ENCODE measurements around the gene BSCL2.
"Not testable (repeated sequence)": the region's sequence is repeated elsewhere in the genome, so short reads cannot be mapped to it uniquely, and the experiment has no call there.

GRCh38 chr11:62749931-62750330, 42.7 kb upstream of the BSCL2 start:
- TF ChIP-seq POLR2AphosphoS5 (IDR thresholded peaks at IDR 0.05; ENCODE audit: low read depth, low read length); REST (IDR thresholded peaks at IDR 0.05; ENCODE audit: insufficient read depth in 1 of 2, low read depth in 2 of 2, low read length in 1 of 2); SIN3A (IDR thresholded peaks at IDR 0.05; ENCODE audit: borderline replicate concordance, insufficient read depth, low read depth, low read length): not testable (repeated sequence)
- TF ChIP-seq, protein P1, sequence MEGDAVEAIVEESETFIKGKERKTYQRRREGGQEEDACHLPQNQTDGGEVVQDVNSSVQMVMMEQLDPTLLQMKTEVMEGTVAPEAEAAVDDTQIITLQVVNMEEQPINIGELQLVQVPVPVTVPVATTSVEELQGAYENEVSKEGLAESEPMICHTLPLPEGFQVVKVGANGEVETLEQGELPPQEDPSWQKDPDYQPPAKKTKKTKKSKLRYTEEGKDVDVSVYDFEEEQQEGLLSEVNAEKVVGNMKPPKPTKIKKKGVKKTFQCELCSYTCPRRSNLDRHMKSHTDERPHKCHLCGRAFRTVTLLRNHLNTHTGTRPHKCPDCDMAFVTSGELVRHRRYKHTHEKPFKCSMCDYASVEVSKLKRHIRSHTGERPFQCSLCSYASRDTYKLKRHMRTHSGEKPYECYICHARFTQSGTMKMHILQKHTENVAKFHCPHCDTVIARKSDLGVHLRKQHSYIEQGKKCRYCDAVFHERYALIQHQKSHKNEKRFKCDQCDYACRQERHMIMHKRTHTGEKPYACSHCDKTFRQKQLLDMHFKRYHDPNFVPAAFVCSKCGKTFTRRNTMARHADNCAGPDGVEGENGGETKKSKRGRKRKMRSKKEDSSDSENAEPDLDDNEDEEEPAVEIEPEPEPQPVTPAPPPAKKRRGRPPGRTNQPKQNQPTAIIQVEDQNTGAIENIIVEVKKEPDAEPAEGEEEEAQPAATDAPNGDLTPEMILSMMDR (IDR thresholded peaks at IDR 0.05): not testable (repeated sequence)

Measured in Panc1 (cell line).